Measurements from ENCODE around the gene FSTL3. TPM values are rescaled to one million over a fixed set of nuclear protein-coding genes. Genes with fewer than 3 reads are reported as not detected.

FSTL3 gene
- total RNA-seq, 2 donors from 2014 or later = 72.4 to 236 TPM

DNA sequence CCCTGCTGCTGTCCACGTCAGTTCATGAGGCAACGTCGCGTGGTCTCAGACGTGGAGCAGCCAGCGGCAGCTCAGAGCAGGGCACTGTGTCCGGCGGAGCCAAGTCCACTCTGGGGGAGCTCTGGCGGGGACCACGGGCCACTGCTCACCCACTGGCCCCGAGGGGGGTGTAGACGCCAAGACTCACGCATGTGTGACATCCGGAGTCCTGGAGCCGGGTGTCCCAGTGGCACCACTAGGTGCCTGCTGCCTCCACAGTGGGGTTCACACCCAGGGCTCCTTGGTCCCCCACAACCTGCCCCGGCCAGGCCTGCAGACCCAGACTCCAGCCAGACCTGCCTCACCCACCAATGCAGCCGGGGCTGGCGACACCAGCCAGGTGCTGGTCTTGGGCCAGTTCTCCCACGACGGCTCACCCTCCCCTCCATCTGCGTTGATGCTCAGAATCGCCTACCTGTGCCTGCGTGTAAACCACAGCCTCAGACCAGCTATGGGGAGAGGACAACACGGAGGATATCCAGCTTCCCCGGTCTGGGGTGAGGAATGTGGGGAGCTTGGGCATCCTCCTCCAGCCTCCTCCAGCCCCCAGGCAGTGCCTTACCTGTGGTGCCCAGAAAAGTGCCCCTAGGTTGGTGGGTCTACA lies 6.6 kb downstream of the FSTL3 start:
- H3K36me3 ChIP-seq (replicated peaks in 1 of 2; ENCODE audit: insufficient read depth in 1 of 2, low read depth in 2 of 2) = no peaks in the 10 kb centered on the region
- 61 to 88% methylated on average over 5 to 11 of the region's 25 CpGs for WGBS, 2 donors
- TF ChIP-seq, protein P1, sequence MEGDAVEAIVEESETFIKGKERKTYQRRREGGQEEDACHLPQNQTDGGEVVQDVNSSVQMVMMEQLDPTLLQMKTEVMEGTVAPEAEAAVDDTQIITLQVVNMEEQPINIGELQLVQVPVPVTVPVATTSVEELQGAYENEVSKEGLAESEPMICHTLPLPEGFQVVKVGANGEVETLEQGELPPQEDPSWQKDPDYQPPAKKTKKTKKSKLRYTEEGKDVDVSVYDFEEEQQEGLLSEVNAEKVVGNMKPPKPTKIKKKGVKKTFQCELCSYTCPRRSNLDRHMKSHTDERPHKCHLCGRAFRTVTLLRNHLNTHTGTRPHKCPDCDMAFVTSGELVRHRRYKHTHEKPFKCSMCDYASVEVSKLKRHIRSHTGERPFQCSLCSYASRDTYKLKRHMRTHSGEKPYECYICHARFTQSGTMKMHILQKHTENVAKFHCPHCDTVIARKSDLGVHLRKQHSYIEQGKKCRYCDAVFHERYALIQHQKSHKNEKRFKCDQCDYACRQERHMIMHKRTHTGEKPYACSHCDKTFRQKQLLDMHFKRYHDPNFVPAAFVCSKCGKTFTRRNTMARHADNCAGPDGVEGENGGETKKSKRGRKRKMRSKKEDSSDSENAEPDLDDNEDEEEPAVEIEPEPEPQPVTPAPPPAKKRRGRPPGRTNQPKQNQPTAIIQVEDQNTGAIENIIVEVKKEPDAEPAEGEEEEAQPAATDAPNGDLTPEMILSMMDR (IDR thresholded peaks at IDR 0.05) = no peak
- TF ChIP-seq POLR2A (IDR thresholded peaks at IDR 0.05) = no peak
- no peaks in the 10 kb centered on the region for H3K9me3 ChIP-seq
- no peak overlapping the region for H3K27ac ChIP-seq
- H3K4me1 ChIP-seq = peaks cover 20% of the 10 kb centered on the region
- no peak overlapping the region for H3K4me3 ChIP-seq
- DNase-seq = no peak
- no peak for ATAC-seq
- intact Hi-C loops (cut with DNase I) = no loop called here
- no peaks in the 10 kb centered on the region for H3K27me3 ChIP-seq

DNA sequence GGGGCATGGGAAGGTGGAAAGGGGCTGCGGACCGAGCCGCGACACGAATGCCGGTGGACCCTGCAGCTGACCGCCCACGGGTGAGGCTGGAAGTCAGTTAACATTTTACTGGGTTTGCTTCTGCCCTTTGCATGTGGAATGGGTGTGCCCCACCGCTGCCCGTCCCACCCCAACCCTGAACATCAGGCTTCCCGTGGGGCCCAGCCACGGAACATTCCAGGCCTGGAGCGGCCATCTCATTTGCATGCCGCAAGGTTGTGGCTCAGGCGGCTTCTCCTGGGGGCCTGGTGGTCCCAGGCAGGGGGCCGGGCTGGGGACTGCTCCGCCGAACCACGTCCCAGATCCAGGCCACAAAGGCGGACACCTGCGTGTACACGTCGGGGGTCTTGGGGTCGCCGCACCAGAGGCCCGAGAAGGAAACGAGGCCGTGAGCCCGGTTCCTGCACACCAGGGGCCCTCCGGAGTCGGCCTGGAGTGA lies 9.3 kb downstream of the FSTL3 start:
- Histone ChIP-seq H3K27ac (no peak overlapping the region), H3K27me3 (no peaks in the 10 kb centered on the region), H3K4me3 (no peak overlapping the region), H3K4me1 (peaks cover 4% of the 10 kb centered on the region), H3K9me3 (no peaks in the 10 kb centered on the region), H3K36me3 (replicated peaks in 1 of 2; ENCODE audit: insufficient read depth in 1 of 2, low read depth in 2 of 2) (no peaks in the 10 kb centered on the region)
- TF ChIP-seq, protein P1 (IDR thresholded peaks at IDR 0.05) = no peak
- TF ChIP-seq POLR2A (IDR thresholded peaks at IDR 0.05) = no peak
- no peak for DNase-seq
- 75% methylated on average over 18 to 31 of the region's 31 CpGs for WGBS, 2 donors
- intact Hi-C loops (cut with DNase I) = no loop called here
- ATAC-seq = no peak

DNA sequence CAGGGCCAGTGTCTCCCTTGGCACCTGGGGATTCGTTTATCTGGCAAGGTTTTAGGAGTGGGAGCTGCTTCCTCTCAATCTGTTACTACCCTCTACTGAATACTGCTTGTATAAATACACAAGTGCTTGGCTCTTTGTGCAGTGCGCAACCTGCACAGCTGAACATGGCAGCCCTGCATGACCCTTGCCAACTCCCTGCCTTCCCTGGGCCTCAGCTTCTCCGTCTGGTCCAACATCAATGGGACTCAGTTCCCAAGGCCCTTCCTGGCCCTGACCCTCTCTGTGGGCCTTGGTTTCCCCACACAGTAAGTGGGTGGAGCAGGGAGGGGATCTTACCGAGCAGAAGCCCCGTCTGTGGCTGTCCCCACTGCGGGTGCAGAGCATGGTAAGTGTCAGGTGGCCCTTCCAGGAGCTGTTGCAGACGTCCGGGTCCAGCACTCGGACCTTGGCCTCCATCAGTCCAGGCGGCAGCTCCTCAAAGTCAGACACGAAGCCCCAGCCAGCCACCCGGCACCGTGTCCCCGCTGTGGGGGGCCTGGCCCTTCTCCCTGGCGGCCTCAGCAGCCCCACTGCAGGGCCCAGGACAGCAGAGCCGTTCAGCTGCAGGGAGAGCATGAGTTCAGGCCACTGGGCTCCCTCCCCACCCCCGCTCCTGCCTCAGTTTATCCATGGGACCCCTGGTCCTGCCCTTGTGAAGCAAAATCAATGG lies 10.6 kb downstream of the FSTL3 start:
- TF ChIP-seq, protein P1 (IDR thresholded peaks at IDR 0.05) = no peak
- no peak for TF ChIP-seq POLR2A (IDR thresholded peaks at IDR 0.05)
- H3K36me3 ChIP-seq (replicated peaks in 1 of 2; ENCODE audit: insufficient read depth in 1 of 2, low read depth in 2 of 2) = no peaks in the 10 kb centered on the region
- no peak overlapping the region for H3K4me3 ChIP-seq
- DNase-seq (no peak), ATAC-seq (no peak)
- no peaks in the 10 kb centered on the region for H3K9me3 ChIP-seq
- no peaks in the 10 kb centered on the region for H3K27me3 ChIP-seq
- no peaks in the 10 kb centered on the region for H3K4me1 ChIP-seq
- 69 to 74% methylated on average over 4 to 13 of the region's 17 CpGs for WGBS, 2 donors
- intact Hi-C loops (cut with DNase I) = no loop called here
- no peak overlapping the region for H3K27ac ChIP-seq

DNA sequence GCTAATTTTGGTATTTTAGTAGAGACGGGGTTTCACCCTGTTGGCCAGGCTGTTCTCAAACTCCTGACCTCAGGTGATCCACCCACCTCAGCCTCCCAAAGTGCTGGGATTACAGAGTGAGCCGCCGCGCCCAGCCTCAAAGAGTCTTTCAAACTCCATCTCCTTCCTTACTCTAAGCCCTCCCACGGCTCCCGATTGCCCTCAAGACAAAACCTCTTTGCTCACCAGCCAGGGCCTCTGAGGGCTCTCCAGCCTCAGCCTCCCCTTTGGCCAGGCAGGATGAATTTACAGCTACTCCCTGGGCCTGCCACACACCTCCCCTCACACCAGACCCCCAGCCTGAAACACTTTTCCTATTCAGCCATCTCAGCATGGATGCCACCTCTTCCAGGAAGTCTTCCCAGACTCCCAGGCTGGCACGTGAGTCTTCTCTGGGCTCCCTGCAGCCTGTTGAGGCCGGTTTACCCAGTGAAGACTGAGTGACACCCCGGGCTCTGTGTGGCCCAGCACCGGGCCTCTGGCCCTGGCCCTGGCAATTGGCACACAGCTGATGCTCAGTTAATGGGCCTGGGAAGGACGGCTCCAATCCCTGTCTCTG lies 11.5 kb downstream of the FSTL3 start:
- no peak for ATAC-seq
- DNase-seq = no peak
- no peaks in the 10 kb centered on the region for H3K27me3 ChIP-seq
- intact Hi-C loops (cut with DNase I) = no loop called here
- H3K4me1 ChIP-seq = no peaks in the 10 kb centered on the region
- 86 to 94% methylated on average over 7 to 11 of the region's 11 CpGs for WGBS, 2 donors
- H3K36me3 ChIP-seq (replicated peaks in 1 of 2; ENCODE audit: insufficient read depth in 1 of 2, low read depth in 2 of 2) = no peaks in the 10 kb centered on the region
- TF ChIP-seq, protein P1 (IDR thresholded peaks at IDR 0.05) = no peak
- no peak for TF ChIP-seq POLR2A (IDR thresholded peaks at IDR 0.05)
- no peak overlapping the region for H3K4me3 ChIP-seq
- H3K9me3 ChIP-seq = no peaks in the 10 kb centered on the region
- no peak overlapping the region for H3K27ac ChIP-seq
